SK-N-SH (cell line): Measurements from ENCODE around the gene SHMT1. TPM values are rescaled to one million over a fixed set of nuclear protein-coding genes. Genes with fewer than 3 reads are reported as not detected.

Source experiments
- CTCF ChIA-PET: fragments of 300-600, 350-600 bp; formaldehyde crosslinking; extraction: SDS; loops from one replicate; lab custom pipeline; 2021; lab: Yijun Ruan, JAX
- POLR2A ChIA-PET: fragments of 350-600 bp; sonication (Branson Sonifier 250); formaldehyde crosslinking; extraction: SDS; loops from one replicate; lab custom pipeline; 2020; ENCODE audit warnings: antibody characterized with exemption, inconsistent platforms; lab: Yijun Ruan, JAX
- DNase-seq: peaks from one replicate; pipeline ENCODE4 v3.0.0; 2012
- H2AFZ ChIP-seq: fragments of 200-600 bp; sonication (generic); 2 replicates; pipeline ENCODE4 v1.8.1; 2016; ENCODE audit warnings: antibody characterized with exemption, mild to moderate bottlenecking, low read depth
- H3F3A ChIP-seq: fragments of 200-600 bp; sonication (generic); replicated peaks from 2 replicates; pipeline ENCODE3; 2016; ENCODE audit warnings: antibody characterized with exemption, mild to moderate bottlenecking; ENCODE audit not compliant: insufficient read depth
- H3K27ac ChIP-seq, 2 experiments: fragments of 200-500 bp in 1 of 2; fragments of 200-600 bp in 1 of 2; sonication (Bioruptor generic) in 1 of 2; sonication (generic), shearing (Covaris generic) in 1 of 2; 2 replicates each; pipeline versions ENCODE4 v1.5.1 to v1.6.1; 2014 to 2016; ENCODE audit warnings: low read depth in 2 of 2, inconsistent platforms in 1 of 2, low read length in 1 of 2, mild to moderate bottlenecking in 1 of 2, mixed read lengths in 1 of 2
- H3K27me3 ChIP-seq: fragments of 200-600 bp; sonication (generic), shearing (Covaris generic); 2 replicates; pipeline ENCODE4 v1.6.1; 2016; ENCODE audit warnings: mixed run types; ENCODE audit not compliant: insufficient read depth
- H3K36me3 ChIP-seq, 2 experiments: fragments of 200-500 bp in 1 of 2; fragments of 200-600 bp in 1 of 2; sonication (Bioruptor generic) in 1 of 2; sonication (generic) in 1 of 2; replicated peaks in 1 of 2; 2 replicates each; pipeline versions ENCODE3 to v1.5.1; 2014 to 2016; ENCODE audit warnings: low read length in 1 of 2, mild to moderate bottlenecking in 1 of 2; ENCODE audit not compliant: insufficient read depth in 2 of 2, control insufficient read depth in 1 of 2
- H3K4me1 ChIP-seq, 2 experiments: fragments of 200-500 bp in 1 of 2; fragments of 200-600 bp in 1 of 2; sonication (Bioruptor generic) in 1 of 2; sonication (generic), shearing (Covaris generic) in 1 of 2; 2 replicates each; pipeline versions ENCODE4 v1.5.1 to v1.6.1; 2014 to 2016; ENCODE audit warnings: low read depth in 1 of 2, low read length in 1 of 2, mixed run types in 1 of 2; ENCODE audit not compliant: insufficient read depth in 2 of 2, control insufficient read depth in 1 of 2
- H3K4me2 ChIP-seq: fragments of 200-600 bp; sonication (generic), shearing (Covaris generic); 2 replicates; pipeline ENCODE4 v1.6.1; 2017; ENCODE audit warnings: mixed run types
- H3K4me3 ChIP-seq, 2 experiments: fragments of 200-500 bp in 1 of 2; fragments of 200-600 bp in 1 of 2; sonication (Bioruptor generic) in 1 of 2; sonication (generic), shearing (Covaris generic) in 1 of 2; 2 replicates each; pipeline versions ENCODE4 v1.5.1 to v1.8.1; 2014 to 2016; ENCODE audit warnings: low read depth in 2 of 2, inconsistent platforms in 1 of 2, low read length in 1 of 2, mild to moderate bottlenecking in 1 of 2, mixed read lengths in 1 of 2, moderate library complexity in 1 of 2
- H3K79me2 ChIP-seq: fragments of 200-600 bp; sonication (generic); 2 replicates; pipeline ENCODE4 v1.8.1; 2017; ENCODE audit warnings: mild to moderate bottlenecking; ENCODE audit not compliant: insufficient read depth
- H3K9ac ChIP-seq: fragments of 200-600 bp; sonication (generic); 2 replicates; pipeline ENCODE4 v1.6.1; 2017; ENCODE audit warnings: mixed run types
- H3K9me2 ChIP-seq: fragments of 200-600 bp; sonication (generic); 2 replicates; pipeline ENCODE4 v1.6.1; 2017; ENCODE audit warnings: mixed run types
- H3K9me3 ChIP-seq: fragments of 200-600 bp; sonication (generic); 2 replicates; pipeline ENCODE4 v1.6.1; 2017; ENCODE audit warnings: mixed run types, mild to moderate bottlenecking, moderate library complexity
- H4K20me1 ChIP-seq: fragments of 200-600 bp; sonication (generic); 2 replicates; pipeline ENCODE4 v1.6.1; 2017; ENCODE audit warnings: mild to moderate bottlenecking, mixed run types; ENCODE audit not compliant: insufficient read depth
- EZH2phosphoT487 ChIP-seq: fragments of 200-600 bp; sonication (generic); IDR thresholded peaks from 2 replicates; pipeline ENCODE4 v1.6.1; 2017; ENCODE audit warnings: low read depth, mixed run types, mild to moderate bottlenecking, antibody characterized with exemption, moderate library complexity, borderline replicate concordance
- FOSL2 ChIP-seq: IDR thresholded peaks from 2 replicates; pipeline ENCODE4 v1.4.0; 2012; ENCODE audit warnings: low read depth, mild to moderate bottlenecking, moderate library complexity, borderline replicate concordance
- FOXM1 ChIP-seq: IDR thresholded peaks from 2 replicates; pipeline ENCODE4 v1.4.0; 2012; ENCODE audit warnings: low read depth, mild to moderate bottlenecking
- GATA2 ChIP-seq: sonication (generic); formaldehyde crosslinking; IDR thresholded peaks from 2 replicates; pipeline ENCODE4 v1.5.0; 2020; ENCODE audit warnings: mild to moderate bottlenecking, missing genetic modification reagents
- IRF3 ChIP-seq: fragments of 150-350 bp; IDR thresholded peaks from 2 replicates; pipeline ENCODE4 v1.6.1; 2016; ENCODE audit warnings: mild to moderate bottlenecking, low read depth, low read length
- JUND ChIP-seq: IDR thresholded peaks from 2 replicates; pipeline ENCODE4 v1.4.0; 2012
- MAX ChIP-seq: IDR thresholded peaks from 2 replicates; pipeline ENCODE4 v1.4.0; 2012; ENCODE audit warnings: low read depth
- MEF2A ChIP-seq: IDR thresholded peaks from 2 replicates; pipeline ENCODE4 v1.4.0; 2012; ENCODE audit warnings: low read depth, borderline replicate concordance
- NFIC ChIP-seq: IDR thresholded peaks from 2 replicates; pipeline ENCODE4 v1.4.0; 2012; ENCODE audit warnings: borderline replicate concordance
- RFX5 ChIP-seq: IDR thresholded peaks from 2 replicates; pipeline ENCODE4 v1.6.1; 2012; ENCODE audit warnings: mild to moderate bottlenecking, improper control_type of control experiment, low read length
- TCF12 ChIP-seq: IDR thresholded peaks from 2 replicates; pipeline ENCODE4 v1.4.0; 2012
- TEAD4 ChIP-seq: IDR thresholded peaks from 2 replicates; pipeline ENCODE4 v1.4.0; 2012; ENCODE audit warnings: mild to moderate bottlenecking, borderline replicate concordance; ENCODE audit not compliant: insufficient read depth
- USF1 ChIP-seq: IDR thresholded peaks from 2 replicates; pipeline ENCODE4 v1.4.0; 2012; ENCODE audit warnings: low read depth, borderline replicate concordance
- WGBS: methylation state at CpG from one replicate; pipeline ENCODE4 v1.1.6; 2017; ENCODE audit warnings: low lambda C conversion rate; 5-methylcytosine and 5-hydroxymethylcytosine counted together
- polyA plus RNA-seq, 3 experiments: library from polyadenylated mRNA; depleted of rRNA; stranded (reverse); fragments of >200 nt; gene quantifications; 2 replicates each; pipeline ENCODE4 v1.2.3, GENCODE V29; 2012
- TF ChIP-seq, protein P1 (sequence below): IDR thresholded peaks from 2 replicates; pipeline ENCODE4; 2012
- TF ChIP-seq, protein P2 (sequence below): IDR thresholded peaks from 2 replicates; pipeline ENCODE4 v1.6.1; 2012; ENCODE audit warnings: mild to moderate bottlenecking, low read depth, low read length, moderate library complexity

SHMT1 gene
- polyA plus RNA-seq, 1 of the 3 experiments (the other 2 are of a cell fraction), result 17.0 TPM

DNA sequence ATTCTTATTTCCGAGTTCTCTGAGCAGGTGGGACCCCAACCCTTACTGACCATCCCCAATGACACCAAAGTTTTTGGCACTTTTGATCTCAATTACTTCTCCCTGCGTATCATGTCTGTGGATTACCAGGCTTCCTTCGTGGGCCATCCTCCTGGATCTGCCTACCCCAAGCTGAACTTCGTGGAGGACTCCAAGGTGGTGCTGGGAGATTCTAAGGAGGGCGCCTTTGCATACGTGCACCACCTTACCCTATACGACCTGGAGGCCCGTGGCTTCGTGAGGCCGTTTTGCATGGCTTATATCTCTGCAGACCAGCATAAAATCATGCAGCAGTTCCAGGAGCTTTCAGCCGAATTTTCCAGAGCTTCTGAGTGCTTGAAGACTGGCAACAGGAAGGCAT, 47.4 kb downstream of the SHMT1 start:
- H3K36me3 ChIP-seq, result peaks cover 34 to 44% of the 10 kb centered on the region in 2 experiments
- TF ChIP-seq MEF2A (no peak), NFIC (no peak), JUND (no peak), EZH2phosphoT487 (no peak)
- TF ChIP-seq, protein P1, sequence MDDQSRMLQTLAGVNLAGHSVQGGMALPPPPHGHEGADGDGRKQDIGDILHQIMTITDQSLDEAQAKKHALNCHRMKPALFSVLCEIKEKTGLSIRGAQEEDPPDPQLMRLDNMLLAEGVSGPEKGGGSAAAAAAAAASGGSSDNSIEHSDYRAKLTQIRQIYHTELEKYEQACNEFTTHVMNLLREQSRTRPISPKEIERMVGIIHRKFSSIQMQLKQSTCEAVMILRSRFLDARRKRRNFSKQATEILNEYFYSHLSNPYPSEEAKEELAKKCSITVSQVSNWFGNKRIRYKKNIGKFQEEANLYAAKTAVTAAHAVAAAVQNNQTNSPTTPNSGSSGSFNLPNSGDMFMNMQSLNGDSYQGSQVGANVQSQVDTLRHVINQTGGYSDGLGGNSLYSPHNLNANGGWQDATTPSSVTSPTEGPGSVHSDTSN, result no peak
- peak overlapping the region; percentile 85 for H3K9ac ChIP-seq
- WGBS, result 69% methylated on average over 11 of the region's 11 CpGs
- POLR2A ChIA-PET, result no interaction called here
- H3K4me2 ChIP-seq, result peak overlapping the region; percentile 86
- H3K79me2 ChIP-seq, result peaks cover 95% of the 10 kb centered on the region
- H3K9me3 ChIP-seq, result no peaks in the 10 kb centered on the region
- H3K9me2 ChIP-seq, result no peaks in the 10 kb centered on the region
- no peaks in the 10 kb centered on the region for H3F3A ChIP-seq
- peaks cover 48% of the 10 kb centered on the region for H4K20me1 ChIP-seq
- H2AFZ ChIP-seq, result no peak overlapping the region
- no peak for DNase-seq
- CTCF ChIA-PET, result no interaction called here
- H3K4me1 ChIP-seq, result peaks cover 22 to 52% of the 10 kb centered on the region in 2 experiments; a peak in 2 of 4 replicates
- peak overlapping the region in 1 of 2 experiments; percentile 69; a peak in 1 of 4 replicates for H3K27ac ChIP-seq
- H3K4me3 ChIP-seq, result peak overlapping the region; percentile 84 to 94
- H3K27me3 ChIP-seq, result no peaks in the 10 kb centered on the region

GRCh38 chr17:18315562-18315922, 47.8 kb downstream of the SHMT1 start:
- Histone ChIP-seq H3K4me3 (peak overlapping the region; percentile 84 to 94), H2AFZ (peak overlapping the region; percentile 72; the same call in 1 of the 2 replicates), H3K9me3 (no peaks in the 10 kb centered on the region), H3K36me3 (peaks cover 36 to 42% of the 10 kb centered on the region in 2 experiments), H3F3A (no peaks in the 10 kb centered on the region), H4K20me1 (peaks cover 44% of the 10 kb centered on the region), H3K9me2 (no peaks in the 10 kb centered on the region), H3K4me1 (peaks cover 22 to 49% of the 10 kb centered on the region in 2 experiments; a peak in 2 of 4 replicates), H3K27me3 (no peaks in the 10 kb centered on the region), H3K79me2 (peaks cover 95% of the 10 kb centered on the region), H3K4me2 (peak overlapping the region; percentile 86), H3K27ac (peak overlapping the region; percentile 69 to 92), H3K9ac (peak overlapping the region; percentile 85)
- WGBS, result 8% methylated on average over 18 of the region's 18 CpGs
- TF ChIP-seq TCF12 (no peak), MAX (no peak), NFIC (no peak), IRF3 (no peak), FOSL2 (no peak), FOXM1 (no peak), TEAD4 (no peak), GATA2 (no peak), USF1 (no peak), RFX5 (no peak)
- TF ChIP-seq, protein P2, sequence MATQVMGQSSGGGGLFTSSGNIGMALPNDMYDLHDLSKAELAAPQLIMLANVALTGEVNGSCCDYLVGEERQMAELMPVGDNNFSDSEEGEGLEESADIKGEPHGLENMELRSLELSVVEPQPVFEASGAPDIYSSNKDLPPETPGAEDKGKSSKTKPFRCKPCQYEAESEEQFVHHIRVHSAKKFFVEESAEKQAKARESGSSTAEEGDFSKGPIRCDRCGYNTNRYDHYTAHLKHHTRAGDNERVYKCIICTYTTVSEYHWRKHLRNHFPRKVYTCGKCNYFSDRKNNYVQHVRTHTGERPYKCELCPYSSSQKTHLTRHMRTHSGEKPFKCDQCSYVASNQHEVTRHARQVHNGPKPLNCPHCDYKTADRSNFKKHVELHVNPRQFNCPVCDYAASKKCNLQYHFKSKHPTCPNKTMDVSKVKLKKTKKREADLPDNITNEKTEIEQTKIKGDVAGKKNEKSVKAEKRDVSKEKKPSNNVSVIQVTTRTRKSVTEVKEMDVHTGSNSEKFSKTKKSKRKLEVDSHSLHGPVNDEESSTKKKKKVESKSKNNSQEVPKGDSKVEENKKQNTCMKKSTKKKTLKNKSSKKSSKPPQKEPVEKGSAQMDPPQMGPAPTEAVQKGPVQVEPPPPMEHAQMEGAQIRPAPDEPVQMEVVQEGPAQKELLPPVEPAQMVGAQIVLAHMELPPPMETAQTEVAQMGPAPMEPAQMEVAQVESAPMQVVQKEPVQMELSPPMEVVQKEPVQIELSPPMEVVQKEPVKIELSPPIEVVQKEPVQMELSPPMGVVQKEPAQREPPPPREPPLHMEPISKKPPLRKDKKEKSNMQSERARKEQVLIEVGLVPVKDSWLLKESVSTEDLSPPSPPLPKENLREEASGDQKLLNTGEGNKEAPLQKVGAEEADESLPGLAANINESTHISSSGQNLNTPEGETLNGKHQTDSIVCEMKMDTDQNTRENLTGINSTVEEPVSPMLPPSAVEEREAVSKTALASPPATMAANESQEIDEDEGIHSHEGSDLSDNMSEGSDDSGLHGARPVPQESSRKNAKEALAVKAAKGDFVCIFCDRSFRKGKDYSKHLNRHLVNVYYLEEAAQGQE, result no peak
- DNase-seq, result no peak
- ChIA-PET POLR2A (no interaction called here), CTCF (no interaction called here)
